HG03097 (cell line): ENCODE data around the gene RPL13.
"Not testable (repeated sequence)": the region's sequence is repeated elsewhere in the genome, so short reads cannot be mapped to it uniquely, and the experiment has no call there.

Source experiments
- ATAC-seq: cut with Tn5 transposase; IDR thresholded peaks from one replicate; pipeline ENCODE4 v1.9.1; 2021; ENCODE audit not compliant: unreplicated experiment, low FRiP score

The RPL13 gene

DNA sequence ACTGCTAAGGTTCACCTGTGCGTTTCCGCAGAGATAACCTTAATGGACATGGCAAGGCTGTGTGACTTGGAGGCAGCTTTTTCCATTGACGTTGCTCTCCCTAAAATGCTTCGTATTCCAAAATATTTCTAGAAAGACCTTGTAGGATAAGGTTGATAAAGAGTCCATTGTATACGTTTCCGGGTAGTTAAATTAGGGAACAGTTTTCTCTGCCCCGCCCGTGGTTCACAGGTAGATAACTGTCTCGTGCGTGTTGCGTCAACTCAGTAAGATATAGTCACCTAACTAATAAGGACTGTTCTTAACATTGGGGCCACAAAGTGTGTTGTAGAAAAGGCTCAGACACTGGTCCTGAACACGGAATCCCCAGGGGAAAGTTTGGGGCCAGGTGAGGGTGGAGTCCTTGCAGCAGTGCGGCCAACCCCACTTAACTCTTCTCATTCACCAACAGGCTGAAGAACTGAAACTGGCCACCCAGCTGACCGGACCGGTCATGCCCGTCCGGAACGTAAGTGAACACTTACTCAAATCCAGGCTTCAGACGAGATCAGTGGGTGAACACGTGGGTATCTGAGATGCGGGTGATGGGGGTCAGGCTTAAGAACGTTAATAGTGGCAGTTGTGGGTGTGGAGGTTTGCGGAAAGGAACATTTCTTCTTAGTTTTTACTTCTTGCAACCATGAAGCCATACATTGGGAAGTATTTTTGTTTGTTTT, 1.6 kb downstream of the RPL13 start:
- no peak for ATAC-seq

DNA sequence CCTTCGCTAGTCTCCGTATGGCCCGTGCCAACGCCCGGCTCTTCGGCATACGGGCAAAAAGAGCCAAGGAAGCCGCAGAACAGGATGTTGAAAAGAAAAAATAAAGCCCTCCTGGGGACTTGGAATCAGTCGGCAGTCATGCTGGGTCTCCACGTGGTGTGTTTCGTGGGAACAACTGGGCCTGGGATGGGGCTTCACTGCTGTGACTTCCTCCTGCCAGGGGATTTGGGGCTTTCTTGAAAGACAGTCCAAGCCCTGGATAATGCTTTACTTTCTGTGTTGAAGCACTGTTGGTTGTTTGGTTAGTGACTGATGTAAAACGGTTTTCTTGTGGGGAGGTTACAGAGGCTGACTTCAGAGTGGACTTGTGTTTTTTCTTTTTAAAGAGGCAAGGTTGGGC, 2.5 kb downstream of the RPL13 start:
- no peak for ATAC-seq

DNA sequence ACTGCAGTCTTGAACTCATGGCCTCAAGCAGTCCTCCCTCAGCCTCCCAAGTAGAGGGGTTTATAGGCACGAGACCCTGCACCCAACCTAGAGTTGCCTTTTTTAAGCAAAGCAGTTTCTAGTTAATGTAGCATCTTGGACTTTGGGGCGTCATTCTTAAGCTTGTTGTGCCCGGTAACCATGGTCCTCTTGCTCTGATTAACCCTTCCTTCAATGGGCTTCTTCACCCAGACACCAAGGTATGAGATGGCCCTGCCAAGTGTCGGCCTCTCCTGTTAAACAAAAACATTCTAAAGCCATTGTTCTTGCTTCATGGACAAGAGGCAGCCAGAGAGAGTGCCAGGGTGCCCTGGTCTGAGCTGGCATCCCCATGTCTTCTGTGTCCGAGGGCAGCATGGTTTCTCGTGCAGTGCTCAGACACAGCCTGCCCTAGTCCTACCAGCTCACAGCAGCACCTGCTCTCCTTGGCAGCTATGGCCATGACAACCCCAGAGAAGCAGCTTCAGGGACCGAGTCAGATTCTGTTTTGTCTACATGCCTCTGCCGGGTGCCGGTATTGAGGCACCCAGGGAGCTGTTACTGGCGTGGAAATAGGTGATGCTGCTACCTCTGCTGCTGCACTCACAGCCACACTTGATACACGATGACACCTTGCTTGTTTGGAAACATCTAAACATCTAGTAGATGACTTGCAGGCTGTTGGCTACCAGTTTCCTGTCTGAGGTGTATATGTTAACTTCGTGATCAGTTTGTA, 3.3 kb downstream of the RPL13 start:
- ATAC-seq, result no peak

- no peak for ATAC-seq
Observed at GRCh38 chr16:89564476-89565255, 4.2 kb downstream of the RPL13 start.

DNA sequence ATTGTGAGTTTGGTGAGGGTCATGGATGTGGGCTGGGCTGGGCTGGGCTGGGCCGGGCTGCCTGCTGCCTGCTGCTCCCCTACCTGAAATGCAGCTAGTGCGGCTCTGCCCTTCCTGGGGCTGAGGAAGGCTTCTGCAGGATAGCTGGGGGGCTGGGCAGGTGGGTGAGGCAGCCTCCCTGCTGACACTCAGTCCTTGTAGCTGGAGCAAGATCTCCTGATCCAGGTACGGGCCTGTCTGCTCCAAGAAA, 4.7 kb downstream of the RPL13 start:
- ATAC-seq, result no peak

GRCh38 chr16:89565506-89566372, 5.3 kb downstream of the RPL13 start:
- ATAC-seq, result no peak

- ATAC-seq, result no peak
Observed at GRCh38 chr16:89567656-89568594, 7.4 kb downstream of the RPL13 start.

- no peak for ATAC-seq
Observed at GRCh38 chr16:89569506-89570341, 9.2 kb downstream of the RPL13 start.

GRCh38 chr16:89570342-89570923, 10.0 kb downstream of the RPL13 start:
- ATAC-seq, result no peak

GRCh38 chr16:89570983-89571598, 10.6 kb downstream of the RPL13 start:
- not testable (repeated sequence) for ATAC-seq

DNA sequence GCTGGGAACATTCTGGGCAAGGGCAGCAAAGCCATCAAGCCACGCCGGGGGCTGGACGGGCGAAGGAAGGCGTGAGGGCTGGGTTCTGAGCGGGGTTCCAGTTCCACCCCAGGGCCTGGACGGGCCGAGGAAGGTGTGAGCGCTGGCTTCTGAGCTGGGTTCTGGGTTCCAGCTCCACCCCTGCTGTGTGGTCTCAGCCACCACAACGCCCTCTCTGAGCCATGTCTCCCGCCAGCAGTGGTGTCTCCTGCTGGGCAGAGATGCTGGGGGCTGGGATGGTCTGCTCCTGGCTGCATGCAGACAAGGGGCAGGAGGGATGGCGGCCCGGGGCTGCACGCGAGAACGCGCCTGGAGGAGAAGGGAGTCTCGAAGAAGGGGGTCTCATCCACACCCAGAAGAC, 11.2 kb downstream of the RPL13 start:
- no peak for ATAC-seq

DNA sequence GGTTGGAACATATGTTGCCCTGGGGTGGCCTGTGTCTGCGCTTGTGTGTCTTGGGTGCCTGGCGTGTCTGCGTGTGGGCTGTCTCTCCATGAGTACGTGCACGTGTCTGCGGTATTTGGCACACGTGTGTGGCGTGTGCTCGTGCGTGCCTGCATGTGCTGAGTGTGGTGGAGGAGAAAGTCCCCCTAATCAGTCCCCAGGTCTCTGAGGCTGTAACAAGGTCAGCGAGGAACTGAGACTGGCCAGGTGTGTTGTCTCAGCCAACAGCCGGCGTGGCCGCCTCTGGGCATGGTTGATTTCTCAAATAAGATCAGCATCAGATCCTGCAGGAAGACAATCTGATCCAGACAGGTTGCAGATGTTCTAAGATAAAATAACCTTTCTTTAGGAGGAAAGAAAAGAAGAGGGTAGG, 11.6 kb downstream of the RPL13 start:
- no peak for ATAC-seq

- no peak for ATAC-seq
Observed at GRCh38 chr16:89572485-89573205, 12.2 kb downstream of the RPL13 start.

DNA sequence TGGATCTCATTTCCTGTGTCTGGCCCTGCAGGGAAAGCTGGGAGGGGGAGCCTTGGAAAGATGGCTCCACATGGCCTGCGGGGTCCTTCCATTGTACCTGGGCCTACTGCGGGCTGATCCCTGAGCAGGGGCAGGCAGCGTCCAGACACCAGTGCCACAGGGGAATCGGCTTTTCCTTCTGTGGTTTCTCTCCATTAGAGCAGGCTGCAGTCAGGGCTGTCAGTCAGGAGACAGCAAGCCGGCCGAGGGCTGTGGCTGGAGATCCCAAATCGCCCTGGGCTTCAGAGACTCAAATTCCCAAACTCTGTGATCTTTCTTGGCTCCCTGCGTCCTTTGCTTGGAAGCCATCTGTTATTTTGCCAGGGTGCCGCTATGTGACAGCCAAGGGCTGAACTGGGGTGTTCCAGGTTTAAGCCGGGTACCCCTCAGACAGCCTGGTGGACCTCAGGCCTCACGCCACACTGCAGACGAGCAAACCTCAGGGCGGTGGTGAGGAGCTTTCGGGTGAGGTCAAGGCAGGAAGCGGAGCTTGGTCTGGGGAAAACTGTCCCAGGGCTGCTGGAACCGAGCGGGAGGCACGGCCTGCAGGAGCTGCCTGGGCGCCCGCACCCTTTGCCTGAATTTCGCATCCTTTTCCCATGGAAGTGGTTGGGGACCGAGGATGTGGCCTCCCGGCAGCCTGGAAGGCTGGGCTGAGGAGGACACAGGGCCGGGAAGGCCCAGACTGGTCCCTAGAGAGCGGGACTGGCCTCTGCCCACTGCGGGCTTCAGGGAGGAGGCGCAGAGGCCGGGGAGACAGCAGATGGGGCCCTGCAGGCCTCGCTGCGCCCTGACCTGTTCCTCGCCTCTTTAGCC, 13.6 kb downstream of the RPL13 start:
- ATAC-seq, result peak; percentile 8

DNA sequence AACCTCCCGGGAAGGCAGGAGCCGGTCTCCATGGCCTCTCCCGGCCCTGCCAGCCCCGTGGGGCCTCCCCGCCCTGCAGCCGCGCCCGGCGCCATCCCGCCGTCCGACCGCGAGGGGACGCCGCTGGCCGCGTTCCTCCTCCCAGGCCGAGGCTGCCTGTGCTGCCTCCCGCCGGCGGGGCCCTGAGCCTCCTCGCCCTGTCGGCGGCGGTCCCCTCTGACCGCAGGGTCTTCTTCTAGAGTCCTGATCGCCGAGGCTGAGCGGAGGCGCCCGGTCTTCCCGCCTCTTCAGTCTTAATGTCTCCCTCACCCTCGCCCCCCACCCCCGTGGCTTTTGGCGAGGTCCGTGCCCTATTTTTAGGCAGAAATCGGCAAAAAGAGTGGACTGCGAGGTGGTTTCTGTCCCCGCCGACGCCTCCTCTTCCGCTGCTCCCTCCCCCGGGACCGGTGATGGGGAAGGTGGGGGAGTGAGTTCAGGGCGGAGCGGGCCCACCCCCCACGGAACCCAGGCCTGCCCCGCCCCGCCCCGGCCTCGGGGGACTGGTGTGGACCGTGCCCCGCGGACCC, 14.3 kb downstream of the RPL13 start:
- peak; percentile 54 for ATAC-seq
